GM23338 (cell line): ENCODE results near the gene ARID4B. TPM values are rescaled to one million over a fixed set of nuclear protein-coding genes. Genes with fewer than 3 reads are reported as not detected.
A peak's percentile ranks its signal among the peaks of the same experiment; 100 is the strongest.

Source experiments
- ATAC-seq: fragments of 200-7000 bp; cut with Tn5 transposase; 3 replicates; pipeline ENCODE4 v1.9.1; 2020
- DNase-seq: peaks from one replicate; pipeline ENCODE4 v3.0.0-alpha.2; 2015; ENCODE audit warnings: low spot score
- H2AFZ ChIP-seq: fragments of 200-600 bp; sonication (generic); 2 replicates; pipeline ENCODE4 v1.8.0; 2016; ENCODE audit warnings: antibody characterized with exemption, mild to moderate bottlenecking, moderate library complexity
- H3F3A ChIP-seq: fragments of 200-600 bp; sonication (generic); replicated peaks from 2 replicates; pipeline ENCODE4 v1.8.0; 2017; ENCODE audit warnings: antibody characterized with exemption, mixed run types, low read depth
- H3K27ac ChIP-seq: fragments of 200-600 bp; sonication (generic); 2 replicates; pipeline ENCODE4 v1.6.1; 2016; ENCODE audit warnings: low read depth
- H3K27me3 ChIP-seq: fragments of 200-600 bp; sonication (generic); 2 replicates; pipeline ENCODE4 v1.8.0; 2016; ENCODE audit warnings: mild to moderate bottlenecking, mixed run types, moderate library complexity; ENCODE audit not compliant: insufficient read depth
- H3K36me3 ChIP-seq: fragments of 200-600 bp; sonication (generic); 2 replicates; pipeline ENCODE4 v1.8.0; 2016; ENCODE audit warnings: mild to moderate bottlenecking; ENCODE audit not compliant: insufficient read depth
- H3K4me1 ChIP-seq: fragments of 200-600 bp; sonication (generic); 2 replicates; pipeline ENCODE4 v1.8.0; 2016; ENCODE audit warnings: mild to moderate bottlenecking, moderate library complexity; ENCODE audit not compliant: insufficient read depth
- H3K4me2 ChIP-seq: fragments of 200-600 bp; sonication (generic); 2 replicates; pipeline ENCODE4 v1.7.1; 2017; ENCODE audit warnings: mixed run types
- H3K4me3 ChIP-seq: fragments of 200-600 bp; sonication (generic); 2 replicates; pipeline ENCODE4 v1.6.1; 2016; ENCODE audit warnings: mixed run types
- H3K79me2 ChIP-seq: fragments of 200-600 bp; sonication (generic); replicated peaks from 2 replicates; pipeline ENCODE4 v1.8.0; 2017; ENCODE audit warnings: mild to moderate bottlenecking; ENCODE audit not compliant: insufficient read depth
- H3K9me2 ChIP-seq: fragments of 200-600 bp; sonication (generic); 2 replicates; pipeline ENCODE4 v1.8.0; 2017; ENCODE audit not compliant: insufficient read depth
- H4K20me1 ChIP-seq: fragments of 200-600 bp; sonication (generic); replicated peaks from 2 replicates; pipeline ENCODE4 v1.8.0; 2017; ENCODE audit warnings: mild to moderate bottlenecking; ENCODE audit not compliant: insufficient read depth
- H3K27ac Mint-ChIP-seq: 2 replicates; pipeline ENCODE4 v1.8.0; 2020; ENCODE audit warnings: inconsistent platforms, mild to moderate bottlenecking, moderate library complexity, mixed read lengths
- H3K27me3 Mint-ChIP-seq: 3 replicates; pipeline ENCODE4 v1.8.0; 2022; ENCODE audit warnings: low read depth, mild to moderate bottlenecking, moderate library complexity, mixed read lengths, inconsistent platforms; ENCODE audit not compliant: insufficient read depth, poor library complexity
- H3K36me3 Mint-ChIP-seq: 3 replicates; pipeline ENCODE4 v1.8.0; 2021; ENCODE audit warnings: low read depth, mild to moderate bottlenecking, inconsistent platforms, moderate library complexity, mixed read lengths
- H3K4me1 Mint-ChIP-seq: 3 replicates; pipeline ENCODE4 v1.8.0; 2020; ENCODE audit warnings: mild to moderate bottlenecking, inconsistent platforms, mixed read lengths
- H3K4me3 Mint-ChIP-seq: 3 replicates; pipeline ENCODE4 v1.8.0; 2021; ENCODE audit warnings: moderate library complexity, mild to moderate bottlenecking, inconsistent platforms, mixed read lengths
- H3K9me3 Mint-ChIP-seq: 3 replicates; pipeline ENCODE4 v1.8.0; 2020; ENCODE audit warnings: moderate library complexity, mild to moderate bottlenecking, inconsistent platforms, mixed read lengths
- CREB1 ChIP-seq: fragments of 250-450 bp; sonication (Bioruptor Pico); IDR thresholded peaks from 2 replicates; pipeline ENCODE4 v1.5.0; 2020; ENCODE audit warnings: low read depth, mild to moderate bottlenecking, moderate library complexity
- CTCF ChIP-seq, 2 experiments: fragments of 200-600 bp in 1 of 2; sonication (generic) in 1 of 2; conservative IDR thresholded peaks; 2 replicates each; pipeline versions ENCODE4 v1.5.1 to v1.6.1; 2016 to 2017; ENCODE audit warnings: antibody characterized with exemption in 2 of 2, low read depth in 2 of 2, mild to moderate bottlenecking in 2 of 2, moderate library complexity in 1 of 2
- EZH2phosphoT487 ChIP-seq: fragments of 200-600 bp; sonication (generic); IDR thresholded peaks from one replicate; pipeline ENCODE4 v1.8.1; 2018; ENCODE audit warnings: antibody characterized with exemption; ENCODE audit not compliant: unreplicated experiment
- JUNB ChIP-seq: IDR thresholded peaks from one replicate; pipeline ENCODE4 v1.6.1; 2016; ENCODE audit warnings: antibody characterized with exemption; ENCODE audit not compliant: unreplicated experiment
- NANOG ChIP-seq: IDR thresholded peaks from 2 replicates; pipeline ENCODE4 v1.6.1; 2016; ENCODE audit warnings: antibody characterized with exemption, borderline replicate concordance
- POLR2AphosphoS5 ChIP-seq: IDR thresholded peaks from 2 replicates; pipeline ENCODE4 v1.6.1; 2016; ENCODE audit warnings: antibody characterized with exemption, low read depth
- REST ChIP-seq: IDR thresholded peaks from one replicate; pipeline ENCODE4 v1.6.1; 2018; ENCODE audit warnings: antibody characterized with exemption; ENCODE audit not compliant: unreplicated experiment
- STAT1 ChIP-seq: IDR thresholded peaks from one replicate; pipeline ENCODE4 v1.6.1; 2016; ENCODE audit warnings: antibody characterized with exemption; ENCODE audit not compliant: unreplicated experiment
- ZNF114 ChIP-seq: fragments of 250-450 bp; sonication (Bioruptor Pico); IDR thresholded peaks from 2 replicates; pipeline ENCODE4 v1.5.0; 2020; ENCODE audit warnings: mild to moderate bottlenecking, moderate library complexity
- ZNF331 ChIP-seq: fragments of 250-450 bp; sonication (Bioruptor Pico); IDR thresholded peaks from 2 replicates; pipeline ENCODE4 v1.5.0; 2020; ENCODE audit warnings: low read depth, mild to moderate bottlenecking, moderate library complexity
- ZNF462 ChIP-seq: fragments of 250-450 bp; sonication (Bioruptor Pico); IDR thresholded peaks from 2 replicates; pipeline ENCODE4 v1.5.0; 2020; ENCODE audit warnings: mild to moderate bottlenecking, moderate library complexity
- polyA plus RNA-seq: library from polyadenylated mRNA; unstranded; fragments of >200 nt; fragmentation: Nextera tagmentation; extraction: Ambion mirVana; gene quantifications from 2 replicates; pipeline ENCODE4 v1.2.1, GENCODE V29; 2016
- total RNA-seq: library from RNA; depleted of rRNA; stranded (reverse); fragments of >200 nt; shearing (Covaris generic); gene quantifications from 2 replicates; pipeline ENCODE4 v1.2.3, GENCODE V29; 2014

The ARID4B gene
- total and polyA plus RNA-seq, 2 experiments from 2014 or later: 25.1 to 59.8 TPM

GRCh38 chr1:235266967-235267366 lies 61.0 kb downstream of the ARID4B start:
- Histone ChIP-seq H3K4me1 (peaks cover 11% of the 10 kb centered on the region; the same call in 1 of the 2 replicates), H3K27me3 (no peaks in the 10 kb centered on the region), H3K4me3 (no peak overlapping the region), H4K20me1 (peaks cover 47% of the 10 kb centered on the region), H3K9me2 (no peaks in the 10 kb centered on the region), H3K79me2 (peaks cover 100% of the 10 kb centered on the region), H3K27ac (no peak overlapping the region), H2AFZ (no peak overlapping the region), H3K4me2 (0 out of 2 replicates have a peak overlapping the region, but pooled peaks have one; percentile 3), H3F3A (no peaks in the 10 kb centered on the region), H3K36me3 (no peaks in the 10 kb centered on the region)
- Mint-ChIP-seq H3K4me1 (peaks cover 22% of the 10 kb centered on the region; the same call in 2 of the 3 replicates), H3K27me3 (peaks cover 8% of the 10 kb centered on the region), H3K36me3 (no peaks in the 10 kb centered on the region; the same call in 2 of the 3 replicates), H3K4me3 (no peak overlapping the region), H3K27ac (no peak overlapping the region), H3K9me3 (no peaks in the 10 kb centered on the region)
- ATAC-seq: no peak
- no peak for DNase-seq
- TF ChIP-seq STAT1: no peak
- TF ChIP-seq ZNF114 (CRISPR knock-in tag): no peak
- no peak for TF ChIP-seq REST
- no peak for TF ChIP-seq NANOG
- TF ChIP-seq JUNB: no peak
- no peak for TF ChIP-seq EZH2phosphoT487
- TF ChIP-seq ZNF331 (CRISPR knock-in tag): no peak

- no peaks in the 10 kb centered on the region for H3K9me2 ChIP-seq
- H3K27me3 Mint-ChIP-seq: peaks cover 8% of the 10 kb centered on the region
- no peak overlapping the region for H3K27ac ChIP-seq
- peaks cover 100% of the 10 kb centered on the region for H3K79me2 ChIP-seq
- no peaks in the 10 kb centered on the region; the same call in 2 of the 3 replicates for H3K36me3 Mint-ChIP-seq
- no peak overlapping the region for H2AFZ ChIP-seq
- H3K9me3 Mint-ChIP-seq: no peaks in the 10 kb centered on the region
- H3K36me3 ChIP-seq: no peaks in the 10 kb centered on the region
- H3K4me3 Mint-ChIP-seq: no peak overlapping the region
- no peak for ATAC-seq
- peaks cover 23% of the 10 kb centered on the region; the same call in 2 of the 3 replicates for H3K4me1 Mint-ChIP-seq
- peak; percentile 27 for DNase-seq
- H3K4me1 ChIP-seq: peaks cover 11% of the 10 kb centered on the region; the same call in 1 of the 2 replicates
- no peaks in the 10 kb centered on the region for H3K27me3 ChIP-seq
- H3K4me2 ChIP-seq: 0 out of 2 replicates have a peak overlapping the region, but pooled peaks have one; percentile 3
- H3F3A ChIP-seq: no peaks in the 10 kb centered on the region
- peaks cover 47% of the 10 kb centered on the region for H4K20me1 ChIP-seq
- no peak overlapping the region for H3K27ac Mint-ChIP-seq
- no peak overlapping the region for H3K4me3 ChIP-seq
- TF ChIP-seq CREB1 (CRISPR knock-in tag) (no peak), ZNF462 (CRISPR knock-in tag) (no peak), CTCF (conservative IDR thresholded peaks at IDR 0.05; ENCODE audit: low read depth in 2 of 2) (no peak), POLR2AphosphoS5 (no peak)
Observed at GRCh38 chr1:235266325-235266724, 61.7 kb downstream of the ARID4B start.
